Measurements from ENCODE around the gene TMED6.
"Not testable (repeated sequence)": the region's sequence is repeated elsewhere in the genome, so short reads cannot be mapped to it uniquely, and the experiment has no call there.

The TMED6 gene

GRCh38 chr16:69301187-69301586 lies 50.4 kb downstream of the TMED6 start:
- no peak overlapping the region for H3K4me2 ChIP-seq (ENCODE audit: low read length)
- TF ChIP-seq, protein P1, sequence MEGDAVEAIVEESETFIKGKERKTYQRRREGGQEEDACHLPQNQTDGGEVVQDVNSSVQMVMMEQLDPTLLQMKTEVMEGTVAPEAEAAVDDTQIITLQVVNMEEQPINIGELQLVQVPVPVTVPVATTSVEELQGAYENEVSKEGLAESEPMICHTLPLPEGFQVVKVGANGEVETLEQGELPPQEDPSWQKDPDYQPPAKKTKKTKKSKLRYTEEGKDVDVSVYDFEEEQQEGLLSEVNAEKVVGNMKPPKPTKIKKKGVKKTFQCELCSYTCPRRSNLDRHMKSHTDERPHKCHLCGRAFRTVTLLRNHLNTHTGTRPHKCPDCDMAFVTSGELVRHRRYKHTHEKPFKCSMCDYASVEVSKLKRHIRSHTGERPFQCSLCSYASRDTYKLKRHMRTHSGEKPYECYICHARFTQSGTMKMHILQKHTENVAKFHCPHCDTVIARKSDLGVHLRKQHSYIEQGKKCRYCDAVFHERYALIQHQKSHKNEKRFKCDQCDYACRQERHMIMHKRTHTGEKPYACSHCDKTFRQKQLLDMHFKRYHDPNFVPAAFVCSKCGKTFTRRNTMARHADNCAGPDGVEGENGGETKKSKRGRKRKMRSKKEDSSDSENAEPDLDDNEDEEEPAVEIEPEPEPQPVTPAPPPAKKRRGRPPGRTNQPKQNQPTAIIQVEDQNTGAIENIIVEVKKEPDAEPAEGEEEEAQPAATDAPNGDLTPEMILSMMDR (IDR thresholded peaks at IDR 0.05; ENCODE audit: low read depth, low read length, poor library complexity, severe bottlenecking): no peak
- TF ChIP-seq EZH2phosphoT487 (IDR thresholded peaks at IDR 0.05; ENCODE audit: borderline replicate concordance, low read length): no peak
- H3K9me2 ChIP-seq (replicated peaks; ENCODE audit: control insufficient read depth, low read length): no peaks in the 10 kb centered on the region
- H3K4me3 ChIP-seq (ENCODE audit: low read length): no peak overlapping the region
- peaks cover 9% of the 10 kb centered on the region for H3K4me1 ChIP-seq (ENCODE audit: control insufficient read depth, low read length)
- peaks cover 18% of the 10 kb centered on the region for H3K36me3 ChIP-seq (ENCODE audit: control insufficient read depth, low read length)
- H3K27ac ChIP-seq (ENCODE audit: low read depth, low read length): no peak overlapping the region
- no peaks in the 10 kb centered on the region for H3K27me3 ChIP-seq (ENCODE audit: control insufficient read depth, low read length)
- H3K9me3 ChIP-seq (ENCODE audit: control insufficient read depth, insufficient read depth, low read length): no peaks in the 10 kb centered on the region
- peaks cover 4% of the 10 kb centered on the region for H3F3A ChIP-seq (ENCODE audit: control insufficient read depth, insufficient read depth)
- H4K20me1 ChIP-seq (ENCODE audit: control insufficient read depth, insufficient read depth, low read depth, low read length): no peaks in the 10 kb centered on the region
- no peaks in the 10 kb centered on the region for H3K79me2 ChIP-seq (ENCODE audit: control insufficient read depth, low read length)

GRCh38 chr16:69298261-69298660 lies 53.3 kb downstream of the TMED6 start:
- H3F3A ChIP-seq (ENCODE audit: control insufficient read depth, insufficient read depth): no peaks in the 10 kb centered on the region; the same call in 1 of the 2 replicates
- H3K79me2 ChIP-seq (ENCODE audit: control insufficient read depth, low read length): no peaks in the 10 kb centered on the region
- peaks cover 18% of the 10 kb centered on the region for H3K36me3 ChIP-seq (ENCODE audit: control insufficient read depth, low read length)
- H3K27ac ChIP-seq (ENCODE audit: low read depth, low read length): no peak overlapping the region
- H3K4me1 ChIP-seq (ENCODE audit: control insufficient read depth, low read length): peaks cover 9% of the 10 kb centered on the region
- H3K4me3 ChIP-seq (ENCODE audit: low read length): no peak overlapping the region
- no peaks in the 10 kb centered on the region for H4K20me1 ChIP-seq (ENCODE audit: control insufficient read depth, insufficient read depth, low read depth, low read length)
- no peaks in the 10 kb centered on the region for H3K27me3 ChIP-seq (ENCODE audit: control insufficient read depth, low read length)
- no peak overlapping the region for H3K4me2 ChIP-seq (ENCODE audit: low read length)
- TF ChIP-seq, protein P1 (IDR thresholded peaks at IDR 0.05; ENCODE audit: low read depth, low read length, poor library complexity, severe bottlenecking): no peak
- no peak for TF ChIP-seq EZH2phosphoT487 (IDR thresholded peaks at IDR 0.05; ENCODE audit: borderline replicate concordance, low read length)
- no peaks in the 10 kb centered on the region for H3K9me3 ChIP-seq (ENCODE audit: control insufficient read depth, insufficient read depth, low read length)
- H3K9me2 ChIP-seq (replicated peaks; ENCODE audit: control insufficient read depth, low read length): no peaks in the 10 kb centered on the region

GRCh38 chr16:69296771-69297170 lies 54.8 kb downstream of the TMED6 start:
- H3K36me3 ChIP-seq (ENCODE audit: control insufficient read depth, low read length): peaks cover 13% of the 10 kb centered on the region
- H3K27ac ChIP-seq (ENCODE audit: low read depth, low read length); H3F3A ChIP-seq (ENCODE audit: control insufficient read depth, insufficient read depth); H3K9me2 ChIP-seq (replicated peaks; ENCODE audit: control insufficient read depth, low read length); H3K27me3 ChIP-seq (ENCODE audit: control insufficient read depth, low read length); H4K20me1 ChIP-seq (ENCODE audit: control insufficient read depth, insufficient read depth, low read depth, low read length); H3K4me1 ChIP-seq (ENCODE audit: control insufficient read depth, low read length); H3K4me2 ChIP-seq (ENCODE audit: low read length); H3K4me3 ChIP-seq (ENCODE audit: low read length); H3K9me3 ChIP-seq (ENCODE audit: control insufficient read depth, insufficient read depth, low read length); H3K79me2 ChIP-seq (ENCODE audit: control insufficient read depth, low read length): not testable (repeated sequence)

GRCh38 chr16:69294051-69294450 lies 57.5 kb downstream of the TMED6 start:
- no peak overlapping the region for H3K4me3 ChIP-seq (ENCODE audit: low read length)
- TF ChIP-seq, protein P1 (IDR thresholded peaks at IDR 0.05; ENCODE audit: low read depth, low read length, poor library complexity, severe bottlenecking): no peak
- TF ChIP-seq EZH2phosphoT487 (IDR thresholded peaks at IDR 0.05; ENCODE audit: borderline replicate concordance, low read length): no peak
- no peak overlapping the region for H3K27ac ChIP-seq (ENCODE audit: low read depth, low read length)
- no peaks in the 10 kb centered on the region for H3K9me3 ChIP-seq (ENCODE audit: control insufficient read depth, insufficient read depth, low read length)
- H3K4me1 ChIP-seq (ENCODE audit: control insufficient read depth, low read length): no peaks in the 10 kb centered on the region
- H3K4me2 ChIP-seq (ENCODE audit: low read length): no peak overlapping the region
- H3F3A ChIP-seq (ENCODE audit: control insufficient read depth, insufficient read depth): no peaks in the 10 kb centered on the region
- H3K27me3 ChIP-seq (ENCODE audit: control insufficient read depth, low read length): no peaks in the 10 kb centered on the region
- no peaks in the 10 kb centered on the region for H4K20me1 ChIP-seq (ENCODE audit: control insufficient read depth, insufficient read depth, low read depth, low read length)
- no peaks in the 10 kb centered on the region for H3K9me2 ChIP-seq (replicated peaks; ENCODE audit: control insufficient read depth, low read length)
- no peaks in the 10 kb centered on the region for H3K36me3 ChIP-seq (ENCODE audit: control insufficient read depth, low read length)
- H3K79me2 ChIP-seq (ENCODE audit: control insufficient read depth, low read length): no peaks in the 10 kb centered on the region

Data from DOHH2 (cell line).